Natural killer cell treated with Interleukin-12 subunit alpha and Interleukin-12 subunit beta and Interleukin-15 and Interleukin-18, amount 100 ng/mL, for 72 hours (primary cell): ENCODE measurements around the gene SERPINA5. TPM values are rescaled to one million over a fixed set of nuclear protein-coding genes. Genes with fewer than 3 reads are reported as not detected.
"Not testable (repeated sequence)": the region's sequence is repeated elsewhere in the genome, so short reads cannot be mapped to it uniquely, and the experiment has no call there.

Experiments
- ATAC-seq, 2 donors: fragments of 150-1000 bp; cut with Tn5 transposase in 1 of 2; sonication (Bioruptor Pico), chemical (Tn5 transposase) in 1 of 2; 2 replicates each; pipeline ENCODE4 v1.10.0; 2021
- DNase-seq: peaks from one replicate; pipeline ENCODE4 v3.0.0; 2022; ENCODE audit warnings: low spot score
- H3K27ac Mint-ChIP-seq, 2 donors: 1 replicate in 1 of 2; 2 replicates in 1 of 2; pipeline ENCODE4 v1.8.0; 2022; ENCODE audit warnings: mixed read lengths in 2 of 2, mild to moderate bottlenecking in 1 of 2, moderate library complexity in 1 of 2
- H3K27me3 Mint-ChIP-seq, 2 donors: 1 replicate in 1 of 2; 2 replicates in 1 of 2; pipeline ENCODE4 v1.8.0; 2022; ENCODE audit warnings: mixed read lengths in 2 of 2
- H3K36me3 Mint-ChIP-seq: one replicate; pipeline ENCODE4 v1.8.0; 2022; ENCODE audit warnings: mixed read lengths
- H3K4me1 Mint-ChIP-seq, 2 donors: 1 replicate in 1 of 2; 2 replicates in 1 of 2; pipeline ENCODE4 v1.8.0; 2022; ENCODE audit warnings: low read depth in 2 of 2, mixed read lengths in 2 of 2, mild to moderate bottlenecking in 1 of 2
- H3K4me3 Mint-ChIP-seq: one replicate; pipeline ENCODE4 v1.8.0; 2022; ENCODE audit warnings: mixed read lengths
- H3K9me3 Mint-ChIP-seq: 2 replicates; pipeline ENCODE4 v1.8.0; 2022; ENCODE audit warnings: mixed read lengths
- total RNA-seq, 2 donors: library from RNA; stranded (reverse); gene quantifications; one replicate each; pipeline ENCODE4 v1.2.3, GENCODE V29; 2022

Gene SERPINA5
- total RNA-seq, 2 donors from 2014 or later, result not detected

- H3K4me1 Mint-ChIP-seq, H3K36me3 Mint-ChIP-seq, DNase-seq, H3K27ac Mint-ChIP-seq, ATAC-seq, H3K4me3 Mint-ChIP-seq, H3K9me3 Mint-ChIP-seq: not testable (repeated sequence)
- H3K27me3 Mint-ChIP-seq, result peaks cover 3 to 12% of the 10 kb centered on the region in 2 donors
Measured at GRCh38 chr14:94608966-94609365, 27.7 kb downstream of the SERPINA5 start.

DNA sequence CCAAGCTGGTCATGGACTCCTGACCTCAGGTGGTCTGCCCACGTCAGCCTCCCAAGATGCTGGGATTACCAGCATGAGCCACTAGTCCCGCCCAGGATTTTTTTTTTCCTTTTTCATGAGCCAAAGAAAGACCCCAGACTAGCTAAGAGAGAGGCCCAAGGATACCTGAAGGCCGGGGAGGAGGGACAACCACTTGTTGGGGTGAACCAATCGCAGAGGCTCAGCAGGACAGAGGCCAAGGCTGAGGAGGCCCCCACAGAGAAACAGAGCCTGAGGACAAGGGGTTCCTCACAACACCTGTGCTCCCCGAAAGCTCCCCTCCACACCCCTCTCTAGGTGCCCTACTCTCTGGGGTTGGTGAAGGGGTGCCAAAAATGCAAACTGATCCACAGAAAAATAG, 30.0 kb downstream of the SERPINA5 start:
- ATAC-seq, result no peak
- H3K4me1 Mint-ChIP-seq, result no peaks in the 10 kb centered on the region
- DNase-seq, result no peak
- no peak overlapping the region for H3K4me3 Mint-ChIP-seq
- H3K27me3 Mint-ChIP-seq, result peaks cover 0 to 7% of the 10 kb centered on the region in 2 donors
- no peaks in the 10 kb centered on the region for H3K9me3 Mint-ChIP-seq
- no peak overlapping the region for H3K27ac Mint-ChIP-seq
- no peaks in the 10 kb centered on the region for H3K36me3 Mint-ChIP-seq

DNA sequence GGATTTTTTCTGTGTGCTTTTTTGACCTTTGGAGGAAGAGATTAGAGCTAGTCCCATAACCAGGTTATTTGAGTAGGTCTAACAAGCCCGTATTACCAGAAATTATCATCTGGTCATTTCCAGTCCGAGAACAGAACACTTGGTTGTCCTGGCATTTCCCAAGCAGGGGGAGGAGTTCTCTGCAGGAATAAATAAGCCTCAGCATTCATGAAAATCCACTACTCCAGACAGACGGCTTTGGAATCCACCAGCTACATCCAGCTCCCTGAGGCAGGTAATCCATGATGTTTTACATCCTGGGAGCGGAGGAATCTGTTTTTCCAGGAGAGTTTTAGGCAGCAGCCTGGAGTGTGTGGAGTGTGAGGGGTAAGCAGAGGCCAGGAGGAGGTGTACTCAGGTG, 30.9 kb downstream of the SERPINA5 start, which contains the start of gene SERPINA3:
TSS of gene SERPINA3 (plus strand) at position 218 of the 400 bp plus-strand sequence. CDS start 2,051 bp downstream, outside the sequence.
- no peak within 1 kb of the TSS for H3K4me3 Mint-ChIP-seq
- H3K36me3 Mint-ChIP-seq, result no peaks in the 10 kb centered on the region
- no peak for ATAC-seq
- H3K9me3 Mint-ChIP-seq, result no peaks in the 10 kb centered on the region
- DNase-seq, result no peak
- H3K27me3 Mint-ChIP-seq, result peaks cover 0 to 6% of the 10 kb centered on the region in 2 donors
- H3K4me1 Mint-ChIP-seq, result no peaks in the 10 kb centered on the region
- H3K27ac Mint-ChIP-seq, result no peak within 1 kb of the TSS

GRCh38 chr14:94612580-94613554, 31.6 kb downstream of the SERPINA5 start:
- no peaks in the 10 kb centered on the region for H3K9me3 Mint-ChIP-seq
- H3K27ac Mint-ChIP-seq, result no peak overlapping the region
- no peaks in the 10 kb centered on the region for H3K4me1 Mint-ChIP-seq
- no peaks in the 10 kb centered on the region for H3K27me3 Mint-ChIP-seq
- DNase-seq (no peak), ATAC-seq (no peak)
- no peak overlapping the region for H3K4me3 Mint-ChIP-seq
- no peaks in the 10 kb centered on the region for H3K36me3 Mint-ChIP-seq

DNA sequence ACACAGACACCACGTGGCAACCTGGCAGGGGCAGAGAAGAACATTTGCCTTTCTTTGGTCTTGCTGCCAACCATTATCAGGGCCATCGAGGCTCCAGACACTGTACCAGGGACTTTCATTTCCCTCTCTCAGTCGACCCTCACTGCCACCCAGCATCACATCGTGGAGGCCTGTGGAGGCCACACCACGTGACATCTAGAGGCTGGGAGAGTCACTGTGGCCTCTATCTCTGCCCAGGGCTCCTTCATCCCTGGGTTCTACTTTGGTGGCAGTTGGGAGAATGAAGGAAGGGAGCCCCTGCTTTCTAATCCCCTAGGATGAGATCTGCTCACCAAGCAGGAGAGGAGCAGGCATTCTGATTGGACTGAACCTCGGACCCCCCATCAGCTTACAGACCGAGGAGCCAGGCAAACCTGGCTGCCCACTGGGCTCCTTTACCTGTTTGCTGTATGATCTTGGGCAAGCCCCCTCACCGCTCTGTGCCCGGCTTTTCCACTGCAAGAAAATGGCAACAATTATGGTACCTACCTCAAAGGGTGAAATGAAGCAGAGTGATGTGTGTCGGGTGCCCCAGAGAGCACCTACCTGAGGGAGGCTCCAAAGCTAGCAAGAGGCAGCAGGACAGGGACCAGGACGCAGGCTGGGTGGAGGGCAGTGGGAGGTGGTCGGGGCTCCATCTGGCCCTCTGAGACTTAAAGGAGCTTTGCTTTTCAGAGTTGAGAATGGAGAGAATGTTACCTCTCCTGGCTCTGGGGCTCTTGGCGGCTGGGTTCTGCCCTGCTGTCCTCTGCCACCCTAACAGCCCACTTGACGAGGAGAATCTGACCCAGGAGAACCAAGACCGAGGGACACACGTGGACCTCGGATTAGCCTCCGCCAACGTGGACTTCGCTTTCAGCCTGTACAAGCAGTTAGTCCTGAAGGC, 32.8 kb downstream of the SERPINA5 start:
- Mint-ChIP-seq H3K36me3 (peaks cover 8% of the 10 kb centered on the region), H3K27ac (no peak overlapping the region), H3K4me3 (no peak overlapping the region), H3K27me3 (peaks cover 2 to 5% of the 10 kb centered on the region in 2 donors), H3K9me3 (peaks cover 4% of the 10 kb centered on the region), H3K4me1 (no peaks in the 10 kb centered on the region)
- ATAC-seq, result no peak
- no peak for DNase-seq

DNA sequence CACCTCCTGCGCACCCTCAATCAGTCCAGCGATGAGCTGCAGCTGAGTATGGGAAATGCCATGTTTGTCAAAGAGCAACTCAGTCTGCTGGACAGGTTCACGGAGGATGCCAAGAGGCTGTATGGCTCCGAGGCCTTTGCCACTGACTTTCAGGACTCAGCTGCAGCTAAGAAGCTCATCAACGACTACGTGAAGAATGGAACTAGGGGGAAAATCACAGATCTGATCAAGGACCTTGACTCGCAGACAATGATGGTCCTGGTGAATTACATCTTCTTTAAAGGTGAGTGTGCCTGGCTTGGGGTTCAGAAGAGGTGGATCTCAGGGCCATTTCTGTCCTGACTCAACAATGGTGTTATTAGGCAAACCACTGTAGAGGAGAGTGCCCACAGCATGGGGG, 33.6 kb downstream of the SERPINA5 start:
- H3K4me3 Mint-ChIP-seq, result no peak overlapping the region
- peaks cover 9% of the 10 kb centered on the region for H3K36me3 Mint-ChIP-seq
- DNase-seq, result no peak
- no peak overlapping the region for H3K27ac Mint-ChIP-seq
- peaks cover 2 to 7% of the 10 kb centered on the region in 2 donors for H3K27me3 Mint-ChIP-seq
- peaks cover 8% of the 10 kb centered on the region for H3K9me3 Mint-ChIP-seq
- no peak for ATAC-seq
- H3K4me1 Mint-ChIP-seq, result no peaks in the 10 kb centered on the region

- Mint-ChIP-seq H3K4me1 (no peaks in the 10 kb centered on the region), H3K27me3 (peaks cover 6 to 7% of the 10 kb centered on the region in 2 donors), H3K27ac (no peak overlapping the region), H3K9me3 (peaks cover 10% of the 10 kb centered on the region), H3K36me3 (peaks cover 9% of the 10 kb centered on the region), H3K4me3 (no peak overlapping the region)
- ATAC-seq (no peak), DNase-seq (no peak)
Measured at GRCh38 chr14:94615254-94615653, 34.0 kb downstream of the SERPINA5 start.

DNA sequence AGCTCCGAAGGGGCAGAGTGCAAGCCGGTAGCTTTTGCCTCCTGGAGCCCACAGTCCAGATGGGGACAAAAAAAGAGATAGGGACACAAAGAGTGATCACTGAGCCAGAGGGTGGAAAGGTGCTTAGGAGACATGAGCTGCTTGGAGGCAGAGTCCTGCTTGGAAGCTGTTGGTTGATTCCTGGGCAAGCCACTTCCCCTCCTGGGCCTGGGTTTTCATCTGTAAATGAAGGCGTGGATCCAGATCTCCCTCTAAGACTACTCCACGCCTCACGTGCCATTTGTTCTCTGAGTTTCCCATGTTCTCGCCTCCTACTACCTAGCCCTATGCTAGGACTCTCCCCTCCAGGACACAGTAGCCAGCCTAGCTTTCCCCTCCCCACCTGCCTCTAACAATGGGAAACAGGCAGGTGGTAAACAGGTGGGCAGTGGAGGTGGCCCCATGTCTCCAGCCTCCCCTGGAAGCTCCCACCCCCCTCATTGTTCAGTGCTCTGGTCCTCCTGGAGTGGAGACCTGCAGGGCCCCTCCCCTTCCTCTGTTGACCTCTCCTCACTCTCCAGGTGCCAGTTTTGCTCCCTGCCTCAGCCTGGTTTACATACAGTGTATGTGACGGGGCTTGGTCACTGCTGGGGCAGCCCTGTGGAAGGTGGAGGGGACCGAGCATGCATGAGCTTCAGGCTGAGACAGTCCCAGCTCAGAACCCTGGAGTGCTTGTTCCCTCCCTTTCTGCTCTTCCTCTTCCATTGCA, 34.8 kb downstream of the SERPINA5 start:
- no peak for ATAC-seq
- H3K4me3 Mint-ChIP-seq, result no peak overlapping the region

DNA sequence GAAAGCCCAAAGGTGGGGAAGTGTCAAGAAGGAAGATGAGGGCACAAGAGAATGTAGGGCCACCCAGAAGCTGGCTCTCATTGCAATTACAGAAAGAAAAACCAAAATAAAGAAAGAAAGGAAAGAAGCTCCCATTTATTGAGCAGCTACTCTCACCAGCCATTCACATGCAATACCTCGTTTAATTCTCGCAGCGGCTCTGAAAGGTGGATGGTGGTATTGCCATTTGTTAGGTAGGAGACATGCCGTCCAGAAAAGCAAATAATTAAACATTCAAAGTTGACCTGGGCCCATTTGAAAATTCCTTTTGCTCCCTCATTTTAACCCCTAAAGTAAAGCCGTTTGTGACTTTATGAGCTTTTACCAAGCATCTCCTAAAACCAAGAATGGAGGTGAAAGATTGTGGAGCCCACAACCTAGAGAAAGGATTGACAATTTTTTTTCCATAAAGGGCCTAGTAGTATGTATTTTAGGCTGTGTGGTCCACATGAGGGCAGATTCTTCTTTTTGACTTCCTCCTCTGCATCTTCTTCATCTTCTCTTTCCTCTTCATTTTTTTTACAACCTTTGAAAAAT, 36.2 kb downstream of the SERPINA5 start:
- Mint-ChIP-seq H3K36me3 (peaks cover 9% of the 10 kb centered on the region), H3K27ac (no peak overlapping the region), H3K9me3 (peaks cover 10% of the 10 kb centered on the region), H3K4me3 (no peak overlapping the region), H3K4me1 (no peaks in the 10 kb centered on the region), H3K27me3 (peaks cover 6 to 7% of the 10 kb centered on the region in 2 donors)
- no peak for DNase-seq
- no peak for ATAC-seq

More for the DNA sequence above, 34.8 kb downstream of the SERPINA5 start:
- no peak for DNase-seq
- peaks cover 9% of the 10 kb centered on the region for H3K36me3 Mint-ChIP-seq
- peaks cover 10% of the 10 kb centered on the region for H3K9me3 Mint-ChIP-seq
- H3K4me1 Mint-ChIP-seq, result no peaks in the 10 kb centered on the region
- H3K27me3 Mint-ChIP-seq, result peaks cover 6 to 7% of the 10 kb centered on the region in 2 donors
- no peak overlapping the region for H3K27ac Mint-ChIP-seq

- ATAC-seq, result no peak
- no peak overlapping the region for H3K4me3 Mint-ChIP-seq
Measured at GRCh38 chr14:94617988-94618822, 37.0 kb downstream of the SERPINA5 start.

GRCh38 chr14:94619297-94619696, 38.1 kb downstream of the SERPINA5 start:
- Mint-ChIP-seq H3K9me3 (peaks cover 10% of the 10 kb centered on the region), H3K27ac (no peak overlapping the region), H3K36me3 (peaks cover 9% of the 10 kb centered on the region), H3K4me1 (no peaks in the 10 kb centered on the region), H3K4me3 (no peak overlapping the region), H3K27me3 (peaks cover 6 to 7% of the 10 kb centered on the region in 2 donors)
- no peak for DNase-seq
- ATAC-seq, result no peak

More at GRCh38 chr14:94617988-94618822, 37.0 kb downstream of the SERPINA5 start:
- no peaks in the 10 kb centered on the region for H3K4me1 Mint-ChIP-seq
- peaks cover 6 to 7% of the 10 kb centered on the region in 2 donors for H3K27me3 Mint-ChIP-seq
- peaks cover 9% of the 10 kb centered on the region for H3K36me3 Mint-ChIP-seq
- H3K27ac Mint-ChIP-seq, result no peak overlapping the region
- peaks cover 10% of the 10 kb centered on the region for H3K9me3 Mint-ChIP-seq
- DNase-seq, result no peak

- no peak for DNase-seq
- no peak overlapping the region for H3K4me3 Mint-ChIP-seq
- H3K9me3 Mint-ChIP-seq, result peaks cover 10% of the 10 kb centered on the region
- no peaks in the 10 kb centered on the region for H3K4me1 Mint-ChIP-seq
- peaks cover 6 to 7% of the 10 kb centered on the region in 2 donors for H3K27me3 Mint-ChIP-seq
- ATAC-seq, result no peak
- H3K36me3 Mint-ChIP-seq, result peaks cover 9% of the 10 kb centered on the region
- no peak overlapping the region for H3K27ac Mint-ChIP-seq
Measured at GRCh38 chr14:94620597-94620996, 39.4 kb downstream of the SERPINA5 start.
